C1 segment of cervical spinal cord (tissue), 14 donors: ENCODE results near the gene HSFY2.
"Not testable (repeated sequence)": the region's sequence is repeated elsewhere in the genome, so short reads cannot be mapped to it uniquely, and the experiment has no call there.

Experiments used
- DNase-seq, 14 donors: peaks; one replicate each; lab custom pipeline; 2025; lab: John Stamatoyannopoulos, UW

Gene HSFY2, protein sequence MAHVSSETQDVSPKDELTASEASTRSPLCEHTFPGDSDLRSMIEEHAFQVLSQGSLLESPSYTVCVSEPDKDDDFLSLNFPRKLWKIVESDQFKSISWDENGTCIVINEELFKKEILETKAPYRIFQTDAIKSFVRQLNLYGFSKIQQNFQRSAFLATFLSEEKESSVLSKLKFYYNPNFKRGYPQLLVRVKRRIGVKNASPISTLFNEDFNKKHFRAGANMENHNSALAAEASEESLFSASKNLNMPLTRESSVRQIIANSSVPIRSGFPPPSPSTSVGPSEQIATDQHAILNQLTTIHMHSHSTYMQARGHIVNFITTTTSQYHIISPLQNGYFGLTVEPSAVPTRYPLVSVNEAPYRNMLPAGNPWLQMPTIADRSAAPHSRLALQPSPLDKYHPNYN

DNA sequence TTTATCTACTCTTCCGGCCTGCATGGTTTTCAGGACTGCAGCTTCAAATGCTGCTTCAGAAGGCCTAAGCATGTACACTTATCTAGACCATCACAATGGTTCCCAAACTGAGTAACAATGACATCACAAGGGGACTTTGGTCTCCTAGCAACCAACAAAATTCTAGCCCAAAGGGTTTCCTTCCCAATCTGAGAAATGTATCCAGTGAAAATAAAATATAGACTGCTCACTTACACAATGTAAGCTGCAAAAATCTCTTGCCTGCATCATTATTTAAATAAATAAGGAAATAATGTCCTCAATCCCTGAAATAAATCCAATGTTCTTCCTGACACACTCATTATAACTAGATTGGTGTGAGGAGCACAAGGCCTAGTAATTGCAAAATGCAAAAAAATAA is at the start of gene HSFY2:
Gene HSFY2 (minus strand): TSS at position 101 of the 400 bp plus-strand sequence. CDS start 117 bp downstream, outside the sequence.
- not testable (repeated sequence) for DNase-seq

DNA sequence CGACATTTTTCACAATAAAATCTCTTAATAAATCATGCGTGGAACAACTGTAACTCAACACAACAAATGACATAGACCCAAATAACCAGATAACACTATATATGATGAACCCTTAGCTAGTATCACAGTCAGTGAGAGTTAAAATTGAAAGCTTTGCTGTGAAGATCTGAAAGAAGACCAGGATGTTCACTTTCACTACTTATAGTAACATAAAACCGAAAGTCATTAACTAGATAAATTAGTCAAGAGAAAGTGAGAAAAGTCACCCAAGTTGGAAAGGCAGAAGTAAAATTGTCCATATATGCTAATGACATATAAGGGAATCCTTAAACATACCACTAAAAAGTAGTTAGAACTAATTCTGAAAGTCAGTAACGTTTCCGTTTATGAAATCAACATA is 42.2 kb upstream of the HSFY2 start:
- not testable (repeated sequence) for DNase-seq

DNA sequence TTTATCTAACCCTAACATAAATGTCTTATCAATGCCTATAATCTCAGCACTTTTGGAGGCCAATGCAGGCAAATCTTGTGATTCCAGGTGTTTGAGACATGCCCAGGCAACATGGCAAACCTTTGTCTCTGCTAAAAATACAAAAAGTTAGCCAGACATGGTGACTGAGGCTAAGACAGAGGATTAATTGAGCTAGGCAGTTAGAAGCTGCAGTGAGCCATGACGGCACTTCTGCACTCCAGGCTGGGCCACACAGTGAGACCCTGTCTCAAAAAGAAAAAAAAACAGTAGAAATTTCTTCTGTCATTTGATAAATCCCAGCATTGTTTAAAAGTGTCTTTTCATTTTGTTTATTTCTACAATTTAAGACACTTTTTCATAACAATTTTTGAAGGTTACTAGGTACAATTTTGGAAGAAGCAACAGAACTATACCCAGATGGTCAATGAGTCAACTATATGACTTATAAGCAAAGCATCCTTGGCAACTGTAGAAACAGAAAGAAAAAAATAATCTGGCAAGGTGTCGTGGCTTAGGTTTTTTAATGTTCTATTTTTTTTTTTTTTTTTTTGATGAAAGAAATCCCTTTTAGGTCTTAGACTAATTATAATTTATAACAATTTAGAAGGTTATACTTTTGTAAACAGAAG is 15.3 kb upstream of the HSFY2 start:
- DNase-seq: not testable (repeated sequence)

DNA sequence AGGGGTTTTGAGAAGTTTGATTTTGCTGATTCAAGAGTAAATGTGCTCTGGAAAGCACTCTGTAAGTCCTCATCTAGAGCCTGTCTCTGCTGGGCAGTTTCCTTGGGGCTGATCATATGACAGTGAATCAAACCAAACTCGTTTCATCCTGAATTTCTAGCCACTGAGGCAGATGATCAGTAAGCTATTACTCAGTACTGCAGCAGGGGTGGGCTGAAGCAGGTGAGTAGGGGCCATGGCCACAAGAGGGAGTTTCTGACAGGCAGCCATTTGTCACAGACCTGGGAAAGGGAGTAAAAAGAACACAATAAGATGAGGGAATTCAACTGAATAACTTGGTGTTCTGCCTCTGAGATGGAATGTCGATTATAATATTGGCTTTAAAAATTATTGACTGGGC is 19.5 kb downstream of the HSFY2 start:
- not testable (repeated sequence) for DNase-seq

DNA sequence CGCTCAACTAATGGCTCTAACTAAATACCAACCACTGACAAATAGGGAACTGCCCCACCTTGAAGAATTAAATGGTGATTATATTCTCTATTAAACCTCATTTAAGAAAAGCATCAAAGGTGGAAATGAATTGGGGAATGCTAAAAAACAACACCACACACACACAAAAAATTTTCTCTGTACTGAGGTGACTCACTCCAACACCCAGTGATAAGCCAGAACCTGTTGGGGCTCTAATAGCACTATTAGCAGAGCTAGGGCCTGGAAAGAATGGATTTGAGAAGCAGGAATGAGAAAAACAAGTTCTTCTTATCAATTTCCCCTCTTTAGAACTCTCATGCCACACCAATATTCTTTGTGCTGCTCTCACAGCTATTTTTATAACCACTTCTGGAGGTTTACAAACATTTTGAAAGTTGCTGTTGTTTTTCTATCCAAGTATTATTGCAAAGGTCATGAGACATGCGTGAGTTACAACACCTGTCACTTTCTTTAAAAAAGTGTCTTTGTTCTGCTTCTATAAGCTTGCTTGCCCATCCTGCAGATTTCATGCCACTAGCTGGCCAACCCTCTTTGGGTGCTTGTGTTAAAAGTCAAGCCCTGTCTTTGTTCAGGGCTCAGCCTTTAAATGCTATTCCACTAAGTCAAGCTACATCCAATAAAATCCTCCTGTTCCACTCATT is 20.3 kb downstream of the HSFY2 start:
- DNase-seq: not testable (repeated sequence)

DNA sequence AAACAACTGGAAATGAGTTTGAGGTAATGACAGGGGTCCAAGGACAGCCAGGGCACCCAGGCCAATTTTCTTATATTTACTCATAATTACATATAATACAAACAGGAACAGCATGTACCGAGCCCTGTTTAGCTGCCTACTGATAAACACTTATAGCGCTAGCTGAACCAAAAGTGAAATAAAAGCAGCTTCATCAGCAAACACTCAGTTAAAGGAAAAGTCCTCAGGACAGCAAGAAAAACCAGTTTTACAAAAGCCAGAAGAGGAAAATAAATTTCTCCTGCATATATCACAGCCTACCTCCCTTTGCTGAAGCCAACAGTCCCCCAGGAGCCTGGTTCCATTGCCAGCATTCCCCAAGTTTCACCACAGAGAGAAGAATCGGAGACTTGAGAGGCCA is 49.8 kb downstream of the HSFY2 start:
- DNase-seq: not testable (repeated sequence)
